MM.1S (cell line): ENCODE data around the gene COL12A1.

ENCODE experiments used
- DNase-seq: peaks from one replicate; pipeline ENCODE4 v3.0.0-alpha.2; 2015
- H2AFZ ChIP-seq: fragments of 300-600 bp; sonication (generic); 2 replicates; pipeline ENCODE4 v1.6.0; 2016; ENCODE audit warnings: antibody characterized with exemption, low read length
- H3F3A ChIP-seq: fragments of 300-600 bp; sonication (generic); 2 replicates; pipeline ENCODE4 v1.6.1; 2016; ENCODE audit warnings: mild to moderate bottlenecking, antibody characterized with exemption, low read length, moderate library complexity, mixed read lengths; ENCODE audit not compliant: insufficient read depth
- H3K27ac ChIP-seq: fragments of 300-600 bp; sonication (generic); 2 replicates; pipeline ENCODE4 v1.5.1; 2016; ENCODE audit warnings: mild to moderate bottlenecking, low read length
- H3K27me3 ChIP-seq: fragments of 300-600 bp; sonication (generic); replicated peaks from 2 replicates; pipeline ENCODE4 v1.6.0; 2016; ENCODE audit warnings: low read length; ENCODE audit not compliant: insufficient read depth
- H3K36me3 ChIP-seq: fragments of 300-600 bp; sonication (generic); replicated peaks from 2 replicates; pipeline ENCODE4 v1.6.1; 2016; ENCODE audit warnings: mild to moderate bottlenecking, low read length, mixed read lengths; ENCODE audit not compliant: insufficient read depth
- H3K4me1 ChIP-seq: fragments of 300-600 bp; sonication (generic); 2 replicates; pipeline ENCODE4 v1.6.1; 2016; ENCODE audit warnings: low read length, mixed read lengths
- H3K4me2 ChIP-seq: fragments of 300-600 bp; sonication (generic); 2 replicates; pipeline ENCODE4 v1.6.0; 2016; ENCODE audit warnings: low read depth, low read length
- H3K4me3 ChIP-seq: fragments of 300-600 bp; sonication (generic); 2 replicates; pipeline ENCODE4 v1.5.1; 2016; ENCODE audit warnings: low read length, mixed read lengths
- H3K79me2 ChIP-seq: fragments of 300-600 bp; sonication (generic); 2 replicates; pipeline ENCODE4 v1.6.1; 2016; ENCODE audit warnings: mixed run types, low read length, mixed read lengths
- H3K9ac ChIP-seq: fragments of 300-600 bp; sonication (generic); 2 replicates; pipeline ENCODE4 v1.6.1; 2016; ENCODE audit warnings: low read length, mixed read lengths
- H3K9me2 ChIP-seq: fragments of 300-600 bp; sonication (generic); replicated peaks from 2 replicates; pipeline ENCODE4 v1.6.1; 2016; ENCODE audit warnings: mild to moderate bottlenecking, low read length, mixed read lengths; ENCODE audit not compliant: insufficient read depth
- H3K9me3 ChIP-seq: fragments of 300-600 bp; sonication (generic); replicated peaks from 2 replicates; pipeline ENCODE4 v1.6.1; 2016; ENCODE audit warnings: mild to moderate bottlenecking, low read length, mixed read lengths; ENCODE audit not compliant: insufficient read depth
- H4K20me1 ChIP-seq: fragments of 300-600 bp; sonication (generic); 2 replicates; pipeline ENCODE4 v1.6.1; 2016; ENCODE audit warnings: mild to moderate bottlenecking, low read length, moderate library complexity, mixed read lengths; ENCODE audit not compliant: insufficient read depth
- CTCF ChIP-seq: fragments of 300-600 bp; sonication (generic); IDR thresholded peaks from 2 replicates; pipeline ENCODE4 v1.5.1; 2016; ENCODE audit warnings: antibody characterized with exemption, low read length, mixed read lengths
- EZH2 ChIP-seq: fragments of 300-600 bp; sonication (generic); optimal IDR thresholded peaks from 2 replicates; pipeline ENCODE3; 2017; ENCODE audit warnings: low read depth, mild to moderate bottlenecking, antibody characterized with exemption, low read length, mixed read lengths
- EZH2phosphoT487 ChIP-seq: fragments of 300-600 bp; sonication (generic); IDR thresholded peaks from 2 replicates; pipeline ENCODE4 v1.6.1; 2018; ENCODE audit warnings: antibody characterized with exemption, low read length

COL12A1 gene

GRCh38 chr6:75147512-75147911 is 58.3 kb downstream of the COL12A1 start:
- no peaks in the 10 kb centered on the region for H3K9me3 ChIP-seq
- no peak for TF ChIP-seq EZH2phosphoT487
- no peak for TF ChIP-seq CTCF
- TF ChIP-seq EZH2: no peak
- no peaks in the 10 kb centered on the region for H3F3A ChIP-seq
- H2AFZ ChIP-seq: no peak overlapping the region
- no peaks in the 10 kb centered on the region for H4K20me1 ChIP-seq
- no peak overlapping the region for H3K4me3 ChIP-seq
- H3K36me3 ChIP-seq: no peaks in the 10 kb centered on the region
- no peaks in the 10 kb centered on the region for H3K27me3 ChIP-seq
- H3K9ac ChIP-seq: no peak overlapping the region
- no peaks in the 10 kb centered on the region for H3K79me2 ChIP-seq
- peaks cover 5% of the 10 kb centered on the region for H3K4me1 ChIP-seq
- DNase-seq: peak; percentile 59
- H3K4me2 ChIP-seq: no peak overlapping the region
- no peaks in the 10 kb centered on the region for H3K9me2 ChIP-seq
- H3K27ac ChIP-seq: peak overlapping the region; percentile 28; the same call in 1 of the 2 replicates

DNA sequence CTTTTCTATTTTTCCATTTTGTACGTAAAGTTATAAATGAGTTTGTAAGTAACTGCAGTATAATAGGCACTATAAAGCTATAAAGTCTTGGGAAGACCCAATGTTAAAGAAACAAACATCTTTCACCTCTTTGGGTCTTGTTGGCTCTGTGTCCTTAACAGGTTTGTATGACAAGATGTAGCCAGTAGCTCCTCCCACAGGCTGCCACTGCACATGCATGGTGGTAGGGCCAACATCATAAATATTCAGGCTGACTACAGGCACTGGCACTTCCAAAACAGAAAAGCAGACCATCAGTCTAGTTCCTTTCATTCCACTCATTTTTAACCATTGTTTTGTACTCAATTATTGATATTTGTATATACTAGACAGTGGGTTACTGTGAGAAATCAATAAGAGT is 59.9 kb downstream of the COL12A1 start:
- no peak overlapping the region for H3K4me3 ChIP-seq
- no peak overlapping the region for H2AFZ ChIP-seq
- no peaks in the 10 kb centered on the region for H3K79me2 ChIP-seq
- no peaks in the 10 kb centered on the region for H4K20me1 ChIP-seq
- no peaks in the 10 kb centered on the region for H3F3A ChIP-seq
- H3K4me1 ChIP-seq: peaks cover 5% of the 10 kb centered on the region
- no peak overlapping the region for H3K9ac ChIP-seq
- H3K4me2 ChIP-seq: no peak overlapping the region
- no peaks in the 10 kb centered on the region for H3K9me3 ChIP-seq
- no peaks in the 10 kb centered on the region for H3K27me3 ChIP-seq
- no peak overlapping the region for H3K27ac ChIP-seq
- no peaks in the 10 kb centered on the region for H3K9me2 ChIP-seq
- DNase-seq: no peak
- TF ChIP-seq CTCF (no peak), EZH2phosphoT487 (no peak), EZH2 (no peak)
- H3K36me3 ChIP-seq: no peaks in the 10 kb centered on the region

DNA sequence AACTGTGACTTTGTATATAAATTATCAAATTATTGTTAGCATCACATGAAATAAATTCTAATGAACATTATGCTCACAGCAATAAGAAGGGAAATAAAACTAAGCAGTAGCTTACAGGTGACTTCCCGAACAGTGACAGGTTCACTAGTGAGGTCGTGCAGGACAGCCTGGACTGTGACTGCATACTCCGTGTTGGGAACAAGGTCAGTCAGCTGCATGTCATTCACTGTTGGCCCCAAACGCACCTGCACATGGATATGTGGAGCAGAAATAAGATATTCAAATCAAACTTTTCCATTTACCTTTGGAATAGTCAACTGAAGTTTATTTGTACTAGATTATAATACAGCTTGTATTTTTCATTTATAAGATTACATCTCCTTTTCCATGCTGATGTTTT is 60.6 kb downstream of the COL12A1 start:
- H3K9ac ChIP-seq: no peak overlapping the region
- no peak for TF ChIP-seq CTCF
- TF ChIP-seq EZH2phosphoT487: no peak
- TF ChIP-seq EZH2: no peak
- no peak overlapping the region for H2AFZ ChIP-seq
- H3K79me2 ChIP-seq: no peaks in the 10 kb centered on the region
- H3F3A ChIP-seq: no peaks in the 10 kb centered on the region
- no peaks in the 10 kb centered on the region for H3K9me2 ChIP-seq
- H4K20me1 ChIP-seq: no peaks in the 10 kb centered on the region
- H3K4me2 ChIP-seq: no peak overlapping the region
- peaks cover 5% of the 10 kb centered on the region for H3K4me1 ChIP-seq
- DNase-seq: no peak
- no peak overlapping the region for H3K4me3 ChIP-seq
- no peaks in the 10 kb centered on the region for H3K27me3 ChIP-seq
- no peaks in the 10 kb centered on the region for H3K36me3 ChIP-seq
- no peaks in the 10 kb centered on the region for H3K9me3 ChIP-seq
- no peak overlapping the region for H3K27ac ChIP-seq
